ENCODE results near the gene TRABD2B.

TRABD2B gene

GRCh38 chr1:47727051-47727696 lies 270.0 kb downstream of the TRABD2B start:
- H3K27ac ChIP-seq, result no peak overlapping the region
- H3K4me3 ChIP-seq, result no peak overlapping the region

GRCh38 chr1:47725992-47726855 lies 271.0 kb downstream of the TRABD2B start:
- H3K4me3 ChIP-seq, result no peak overlapping the region
- no peak overlapping the region for H3K27ac ChIP-seq

GRCh38 chr1:47725511-47725991 lies 271.6 kb downstream of the TRABD2B start:
- Histone ChIP-seq H3K27ac (no peak overlapping the region), H3K4me3 (no peak overlapping the region)

GRCh38 chr1:47725000-47725473 lies 272.1 kb downstream of the TRABD2B start:
- Histone ChIP-seq H3K4me3 (peak overlapping the region in 1 of 7 experiments; percentile 5), H3K27ac (no peak overlapping the region)

- no peak overlapping the region for H3K27ac ChIP-seq
- H3K4me3 ChIP-seq, result peak overlapping the region in 1 of 7 experiments; percentile 5
These were observed 272.7 kb downstream of the TRABD2B start for GRCh38 chr1:47724432-47724999.

GRCh38 chr1:47722909-47723580 lies 274.1 kb downstream of the TRABD2B start:
- H3K4me3 ChIP-seq, result no peak overlapping the region
- no peak overlapping the region for H3K27ac ChIP-seq

GRCh38 chr1:47722101-47722500 lies 275.1 kb downstream of the TRABD2B start:
- H3K27ac ChIP-seq, result no peak overlapping the region
- H3K4me3 ChIP-seq, result no peak overlapping the region

- Histone ChIP-seq H3K27ac (no peak overlapping the region), H3K4me3 (no peak overlapping the region)
These were observed 277.1 kb downstream of the TRABD2B start for GRCh38 chr1:47720111-47720510.

- Histone ChIP-seq H3K27ac (no peak overlapping the region), H3K4me3 (no peak overlapping the region)
These were observed 279.8 kb downstream of the TRABD2B start for GRCh38 chr1:47717341-47717740.

- H3K4me3 ChIP-seq, result no peak overlapping the region
- no peak overlapping the region for H3K27ac ChIP-seq
These were observed 283.0 kb downstream of the TRABD2B start for GRCh38 chr1:47713975-47714767.

- no peak overlapping the region for H3K27ac ChIP-seq
- no peak overlapping the region for H3K4me3 ChIP-seq
These were observed 283.7 kb downstream of the TRABD2B start for GRCh38 chr1:47713333-47713953.

GRCh38 chr1:47712596-47713299 lies 284.4 kb downstream of the TRABD2B start:
- Histone ChIP-seq H3K27ac (no peak overlapping the region), H3K4me3 (no peak overlapping the region)

GRCh38 chr1:47711848-47712492 lies 285.2 kb downstream of the TRABD2B start:
- no peak overlapping the region for H3K4me3 ChIP-seq
- H3K27ac ChIP-seq, result no peak overlapping the region

GRCh38 chr1:47711184-47711847 lies 285.9 kb downstream of the TRABD2B start:
- H3K4me3 ChIP-seq, result no peak overlapping the region
- H3K27ac ChIP-seq, result no peak overlapping the region

Measured in skin epidermis (tissue), 12 donors.